ENCODE data around the gene TRIM44. TPM values are rescaled to one million over a fixed set of nuclear protein-coding genes. Genes with fewer than 3 reads are reported as not detected.

TRIM44 gene
- total and polyA plus RNA-seq, 8 donors: 57.6 to 72.1 (median 65.2) TPM

DNA sequence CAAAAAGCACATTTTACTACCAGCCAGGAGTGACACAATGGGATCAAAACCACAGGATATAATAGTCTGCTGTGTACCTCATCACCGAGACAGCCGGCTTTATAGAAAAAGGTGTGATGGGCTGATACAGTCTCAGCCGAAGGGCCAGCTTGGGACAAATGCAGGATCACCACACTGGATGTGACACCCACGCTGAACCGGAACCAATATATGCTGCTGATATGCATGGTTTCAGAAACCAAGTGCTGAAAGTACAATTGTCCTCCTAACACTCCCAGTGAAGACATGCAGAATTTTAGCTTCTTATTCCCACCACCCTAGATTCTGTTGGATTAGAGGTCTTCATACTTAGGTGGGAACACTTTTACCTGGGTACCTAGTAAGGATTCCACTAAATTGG is 184.3 kb downstream of the TRIM44 start:
- H3K36me3 ChIP-seq: no peaks in the 10 kb centered on the region
- DNase-seq (no peak), ATAC-seq (no peak)
- no peaks in the 10 kb centered on the region for H3K27me3 ChIP-seq
- no peak overlapping the region for H3K4me3 ChIP-seq
- no peaks in the 10 kb centered on the region for H3K9me3 ChIP-seq
- H3K4me1 ChIP-seq: peaks cover 0 to 2% of the 10 kb centered on the region in 2 donors
- no peak overlapping the region for H3K27ac ChIP-seq
- intact Hi-C loops (cut with DNase I): no loop called here
- TF ChIP-seq, protein P1, sequence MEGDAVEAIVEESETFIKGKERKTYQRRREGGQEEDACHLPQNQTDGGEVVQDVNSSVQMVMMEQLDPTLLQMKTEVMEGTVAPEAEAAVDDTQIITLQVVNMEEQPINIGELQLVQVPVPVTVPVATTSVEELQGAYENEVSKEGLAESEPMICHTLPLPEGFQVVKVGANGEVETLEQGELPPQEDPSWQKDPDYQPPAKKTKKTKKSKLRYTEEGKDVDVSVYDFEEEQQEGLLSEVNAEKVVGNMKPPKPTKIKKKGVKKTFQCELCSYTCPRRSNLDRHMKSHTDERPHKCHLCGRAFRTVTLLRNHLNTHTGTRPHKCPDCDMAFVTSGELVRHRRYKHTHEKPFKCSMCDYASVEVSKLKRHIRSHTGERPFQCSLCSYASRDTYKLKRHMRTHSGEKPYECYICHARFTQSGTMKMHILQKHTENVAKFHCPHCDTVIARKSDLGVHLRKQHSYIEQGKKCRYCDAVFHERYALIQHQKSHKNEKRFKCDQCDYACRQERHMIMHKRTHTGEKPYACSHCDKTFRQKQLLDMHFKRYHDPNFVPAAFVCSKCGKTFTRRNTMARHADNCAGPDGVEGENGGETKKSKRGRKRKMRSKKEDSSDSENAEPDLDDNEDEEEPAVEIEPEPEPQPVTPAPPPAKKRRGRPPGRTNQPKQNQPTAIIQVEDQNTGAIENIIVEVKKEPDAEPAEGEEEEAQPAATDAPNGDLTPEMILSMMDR (IDR thresholded peaks at IDR 0.05): no peak

DNA sequence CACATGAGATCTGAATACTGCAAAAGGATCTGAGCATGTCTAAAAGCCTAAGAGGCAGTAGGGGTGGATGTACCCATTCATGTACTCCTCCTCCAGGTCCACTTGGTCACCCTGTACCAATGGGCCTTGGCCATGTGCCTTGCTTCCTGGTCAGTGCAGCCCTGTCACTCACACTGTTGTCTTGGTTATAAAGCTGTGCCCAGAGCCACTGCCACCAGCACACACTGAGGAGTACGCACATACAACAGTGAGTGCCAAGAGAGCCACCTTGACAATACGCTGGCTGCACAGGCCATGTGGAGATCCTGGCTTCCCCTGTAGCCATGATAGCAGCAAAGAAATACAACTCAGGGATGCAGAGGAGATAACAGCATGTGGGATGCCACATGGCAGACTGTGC is 184.9 kb downstream of the TRIM44 start:
- no peaks in the 10 kb centered on the region for H3K9me3 ChIP-seq
- H3K27ac ChIP-seq: no peak overlapping the region
- no peak overlapping the region for H3K4me3 ChIP-seq
- ATAC-seq: no peak
- DNase-seq: no peak
- TF ChIP-seq, protein P1 (IDR thresholded peaks at IDR 0.05): no peak
- no peaks in the 10 kb centered on the region for H3K27me3 ChIP-seq
- intact Hi-C loops (cut with DNase I): no loop called here
- H3K36me3 ChIP-seq: no peaks in the 10 kb centered on the region
- peaks cover 0 to 8% of the 10 kb centered on the region in 2 donors for H3K4me1 ChIP-seq

DNA sequence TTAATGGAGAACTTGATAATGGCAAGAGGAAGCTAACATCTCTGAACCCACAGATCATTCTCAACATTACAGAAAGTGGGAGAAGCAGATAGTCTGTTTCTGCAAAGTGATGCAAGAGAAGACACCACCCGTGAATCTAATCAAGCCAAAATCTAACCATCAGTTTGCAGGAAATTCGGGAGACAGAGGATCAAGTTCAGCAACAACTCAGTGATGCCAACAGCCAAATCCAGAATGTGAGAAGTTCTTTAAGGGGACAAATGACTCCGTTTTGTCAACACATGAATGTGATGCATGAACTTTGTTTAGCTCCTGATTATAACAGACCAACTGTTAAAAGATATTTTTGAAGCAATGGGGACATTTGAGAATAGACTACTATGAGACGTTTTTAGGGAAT is 186.0 kb downstream of the TRIM44 start:
- Histone ChIP-seq H3K4me3 (no peak overlapping the region), H3K4me1 (peaks cover 0 to 9% of the 10 kb centered on the region in 2 donors), H3K27ac (no peak overlapping the region), H3K9me3 (no peaks in the 10 kb centered on the region), H3K36me3 (no peaks in the 10 kb centered on the region), H3K27me3 (no peaks in the 10 kb centered on the region)
- ATAC-seq: no peak
- intact Hi-C loops (cut with DNase I): no loop called here
- TF ChIP-seq, protein P1 (IDR thresholded peaks at IDR 0.05): no peak
- DNase-seq: no peak

DNA sequence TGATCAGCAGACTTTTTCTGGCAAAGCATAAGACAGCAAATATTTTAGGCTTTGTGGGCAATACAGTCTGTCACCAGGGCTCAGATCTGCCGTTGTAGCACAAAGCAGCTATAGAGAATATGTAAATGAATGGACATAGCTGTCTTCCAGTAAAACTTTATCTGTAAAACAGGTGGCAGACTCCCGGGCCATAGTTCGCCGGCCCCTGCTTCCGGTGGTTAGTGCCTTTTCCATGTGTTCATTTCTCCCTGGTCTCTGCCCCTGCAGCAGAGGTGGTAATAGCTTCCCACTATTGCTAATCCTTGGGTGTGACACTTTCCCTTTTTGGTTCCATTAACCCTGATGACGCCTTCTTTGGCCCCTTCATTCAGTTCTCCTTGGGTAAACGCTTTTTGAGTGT is 187.6 kb downstream of the TRIM44 start:
- Histone ChIP-seq H3K36me3 (no peaks in the 10 kb centered on the region), H3K27me3 (no peaks in the 10 kb centered on the region), H3K4me3 (no peak overlapping the region), H3K27ac (no peak overlapping the region), H3K9me3 (no peaks in the 10 kb centered on the region), H3K4me1 (peaks cover 0 to 9% of the 10 kb centered on the region in 2 donors)
- ATAC-seq: no peak
- TF ChIP-seq, protein P1 (IDR thresholded peaks at IDR 0.05): no peak
- no peak for DNase-seq
- intact Hi-C loops (cut with DNase I): no loop called here

DNA sequence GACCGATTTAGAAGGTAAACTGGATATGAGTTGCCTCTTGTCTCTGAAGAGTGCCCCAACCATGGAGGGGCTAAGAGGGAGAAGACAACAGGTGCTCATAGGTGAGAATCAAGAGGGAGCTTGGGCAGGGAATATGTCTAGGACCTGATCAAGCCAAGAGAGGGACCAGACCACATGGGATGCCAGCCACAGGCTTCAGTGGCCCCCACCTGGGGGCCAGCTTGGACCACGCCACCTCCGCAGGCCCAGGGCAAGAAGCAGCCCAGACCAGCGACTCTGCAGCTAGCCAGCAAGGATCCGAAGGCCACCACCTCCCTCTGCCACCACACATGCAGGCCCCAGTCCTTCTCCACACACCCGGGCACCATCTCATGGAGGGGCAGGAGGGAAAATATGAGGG is 188.8 kb downstream of the TRIM44 start:
- no peaks in the 10 kb centered on the region for H3K9me3 ChIP-seq
- no peak overlapping the region for H3K4me3 ChIP-seq
- ATAC-seq (no peak), DNase-seq (no peak)
- TF ChIP-seq, protein P1 (IDR thresholded peaks at IDR 0.05): no peak
- peaks cover 0 to 9% of the 10 kb centered on the region in 2 donors for H3K4me1 ChIP-seq
- intact Hi-C loops (cut with DNase I): no loop called here
- H3K27ac ChIP-seq: no peak overlapping the region
- H3K36me3 ChIP-seq: no peaks in the 10 kb centered on the region
- no peaks in the 10 kb centered on the region for H3K27me3 ChIP-seq
